ENCODE results near the gene RAB34. TPM values are rescaled to one million over a fixed set of nuclear protein-coding genes. Genes with fewer than 3 reads are reported as not detected.

The RAB34 gene
- total and polyA plus RNA-seq, 9 of the 15 experiments (the other 6 are each of a cell fraction or from before 2014, with no cell fraction given) = 0.07 to 3.8 (median 0.46) TPM; not detected in 1

GRCh38 chr17:28734712-28735241 is 17.1 kb upstream of the RAB34 start (continued):
- TF ChIP-seq, protein P1, sequence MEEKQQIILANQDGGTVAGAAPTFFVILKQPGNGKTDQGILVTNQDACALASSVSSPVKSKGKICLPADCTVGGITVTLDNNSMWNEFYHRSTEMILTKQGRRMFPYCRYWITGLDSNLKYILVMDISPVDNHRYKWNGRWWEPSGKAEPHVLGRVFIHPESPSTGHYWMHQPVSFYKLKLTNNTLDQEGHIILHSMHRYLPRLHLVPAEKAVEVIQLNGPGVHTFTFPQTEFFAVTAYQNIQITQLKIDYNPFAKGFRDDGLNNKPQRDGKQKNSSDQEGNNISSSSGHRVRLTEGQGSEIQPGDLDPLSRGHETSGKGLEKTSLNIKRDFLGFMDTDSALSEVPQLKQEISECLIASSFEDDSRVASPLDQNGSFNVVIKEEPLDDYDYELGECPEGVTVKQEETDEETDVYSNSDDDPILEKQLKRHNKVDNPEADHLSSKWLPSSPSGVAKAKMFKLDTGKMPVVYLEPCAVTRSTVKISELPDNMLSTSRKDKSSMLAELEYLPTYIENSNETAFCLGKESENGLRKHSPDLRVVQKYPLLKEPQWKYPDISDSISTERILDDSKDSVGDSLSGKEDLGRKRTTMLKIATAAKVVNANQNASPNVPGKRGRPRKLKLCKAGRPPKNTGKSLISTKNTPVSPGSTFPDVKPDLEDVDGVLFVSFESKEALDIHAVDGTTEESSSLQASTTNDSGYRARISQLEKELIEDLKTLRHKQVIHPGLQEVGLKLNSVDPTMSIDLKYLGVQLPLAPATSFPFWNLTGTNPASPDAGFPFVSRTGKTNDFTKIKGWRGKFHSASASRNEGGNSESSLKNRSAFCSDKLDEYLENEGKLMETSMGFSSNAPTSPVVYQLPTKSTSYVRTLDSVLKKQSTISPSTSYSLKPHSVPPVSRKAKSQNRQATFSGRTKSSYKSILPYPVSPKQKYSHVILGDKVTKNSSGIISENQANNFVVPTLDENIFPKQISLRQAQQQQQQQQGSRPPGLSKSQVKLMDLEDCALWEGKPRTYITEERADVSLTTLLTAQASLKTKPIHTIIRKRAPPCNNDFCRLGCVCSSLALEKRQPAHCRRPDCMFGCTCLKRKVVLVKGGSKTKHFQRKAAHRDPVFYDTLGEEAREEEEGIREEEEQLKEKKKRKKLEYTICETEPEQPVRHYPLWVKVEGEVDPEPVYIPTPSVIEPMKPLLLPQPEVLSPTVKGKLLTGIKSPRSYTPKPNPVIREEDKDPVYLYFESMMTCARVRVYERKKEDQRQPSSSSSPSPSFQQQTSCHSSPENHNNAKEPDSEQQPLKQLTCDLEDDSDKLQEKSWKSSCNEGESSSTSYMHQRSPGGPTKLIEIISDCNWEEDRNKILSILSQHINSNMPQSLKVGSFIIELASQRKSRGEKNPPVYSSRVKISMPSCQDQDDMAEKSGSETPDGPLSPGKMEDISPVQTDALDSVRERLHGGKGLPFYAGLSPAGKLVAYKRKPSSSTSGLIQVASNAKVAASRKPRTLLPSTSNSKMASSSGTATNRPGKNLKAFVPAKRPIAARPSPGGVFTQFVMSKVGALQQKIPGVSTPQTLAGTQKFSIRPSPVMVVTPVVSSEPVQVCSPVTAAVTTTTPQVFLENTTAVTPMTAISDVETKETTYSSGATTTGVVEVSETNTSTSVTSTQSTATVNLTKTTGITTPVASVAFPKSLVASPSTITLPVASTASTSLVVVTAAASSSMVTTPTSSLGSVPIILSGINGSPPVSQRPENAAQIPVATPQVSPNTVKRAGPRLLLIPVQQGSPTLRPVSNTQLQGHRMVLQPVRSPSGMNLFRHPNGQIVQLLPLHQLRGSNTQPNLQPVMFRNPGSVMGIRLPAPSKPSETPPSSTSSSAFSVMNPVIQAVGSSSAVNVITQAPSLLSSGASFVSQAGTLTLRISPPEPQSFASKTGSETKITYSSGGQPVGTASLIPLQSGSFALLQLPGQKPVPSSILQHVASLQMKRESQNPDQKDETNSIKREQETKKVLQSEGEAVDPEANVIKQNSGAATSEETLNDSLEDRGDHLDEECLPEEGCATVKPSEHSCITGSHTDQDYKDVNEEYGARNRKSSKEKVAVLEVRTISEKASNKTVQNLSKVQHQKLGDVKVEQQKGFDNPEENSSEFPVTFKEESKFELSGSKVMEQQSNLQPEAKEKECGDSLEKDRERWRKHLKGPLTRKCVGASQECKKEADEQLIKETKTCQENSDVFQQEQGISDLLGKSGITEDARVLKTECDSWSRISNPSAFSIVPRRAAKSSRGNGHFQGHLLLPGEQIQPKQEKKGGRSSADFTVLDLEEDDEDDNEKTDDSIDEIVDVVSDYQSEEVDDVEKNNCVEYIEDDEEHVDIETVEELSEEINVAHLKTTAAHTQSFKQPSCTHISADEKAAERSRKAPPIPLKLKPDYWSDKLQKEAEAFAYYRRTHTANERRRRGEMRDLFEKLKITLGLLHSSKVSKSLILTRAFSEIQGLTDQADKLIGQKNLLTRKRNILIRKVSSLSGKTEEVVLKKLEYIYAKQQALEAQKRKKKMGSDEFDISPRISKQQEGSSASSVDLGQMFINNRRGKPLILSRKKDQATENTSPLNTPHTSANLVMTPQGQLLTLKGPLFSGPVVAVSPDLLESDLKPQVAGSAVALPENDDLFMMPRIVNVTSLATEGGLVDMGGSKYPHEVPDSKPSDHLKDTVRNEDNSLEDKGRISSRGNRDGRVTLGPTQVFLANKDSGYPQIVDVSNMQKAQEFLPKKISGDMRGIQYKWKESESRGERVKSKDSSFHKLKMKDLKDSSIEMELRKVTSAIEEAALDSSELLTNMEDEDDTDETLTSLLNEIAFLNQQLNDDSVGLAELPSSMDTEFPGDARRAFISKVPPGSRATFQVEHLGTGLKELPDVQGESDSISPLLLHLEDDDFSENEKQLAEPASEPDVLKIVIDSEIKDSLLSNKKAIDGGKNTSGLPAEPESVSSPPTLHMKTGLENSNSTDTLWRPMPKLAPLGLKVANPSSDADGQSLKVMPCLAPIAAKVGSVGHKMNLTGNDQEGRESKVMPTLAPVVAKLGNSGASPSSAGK (IDR thresholded peaks at IDR 0.05) = 0 out of 2 replicates have a peak, but pooled peaks have one; percentile 36
- no peak for TF ChIP-seq FOS (IDR thresholded peaks at IDR 0.05; ENCODE audit: extremely low read depth, insufficient read length)
- no peak for TF ChIP-seq HDAC8 (tag; IDR thresholded peaks at IDR 0.05)
- no peak for TF ChIP-seq ZNF134 (CRISPR knock-in tag; conservative IDR thresholded peaks at IDR 0.05)
- no peak for TF ChIP-seq BRF1 (IDR thresholded peaks at IDR 0.05; ENCODE audit: borderline replicate concordance, extremely low read depth, insufficient read length)
- TF ChIP-seq, protein P2, sequence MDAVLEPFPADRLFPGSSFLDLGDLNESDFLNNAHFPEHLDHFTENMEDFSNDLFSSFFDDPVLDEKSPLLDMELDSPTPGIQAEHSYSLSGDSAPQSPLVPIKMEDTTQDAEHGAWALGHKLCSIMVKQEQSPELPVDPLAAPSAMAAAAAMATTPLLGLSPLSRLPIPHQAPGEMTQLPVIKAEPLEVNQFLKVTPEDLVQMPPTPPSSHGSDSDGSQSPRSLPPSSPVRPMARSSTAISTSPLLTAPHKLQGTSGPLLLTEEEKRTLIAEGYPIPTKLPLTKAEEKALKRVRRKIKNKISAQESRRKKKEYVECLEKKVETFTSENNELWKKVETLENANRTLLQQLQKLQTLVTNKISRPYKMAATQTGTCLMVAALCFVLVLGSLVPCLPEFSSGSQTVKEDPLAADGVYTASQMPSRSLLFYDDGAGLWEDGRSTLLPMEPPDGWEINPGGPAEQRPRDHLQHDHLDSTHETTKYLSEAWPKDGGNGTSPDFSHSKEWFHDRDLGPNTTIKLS (IDR thresholded peaks at IDR 0.05; ENCODE audit: borderline replicate concordance, low read depth) = no peak
- no peak for TF ChIP-seq OTX1 (CRISPR knock-in tag; IDR thresholded peaks at IDR 0.05)
- no peak for TF ChIP-seq THRA (IDR thresholded peaks at IDR 0.05)
- TF ChIP-seq EZH2 (IDR thresholded peaks at IDR 0.05; ENCODE audit: borderline replicate concordance, low read depth, low read length) = no peak
- TF ChIP-seq SNIP1 (IDR thresholded peaks at IDR 0.05; ENCODE audit: low read depth) = no peak
- no peak for TF ChIP-seq MTF1 (CRISPR knock-in tag; IDR thresholded peaks at IDR 0.05; ENCODE audit: borderline replicate concordance)
- TF ChIP-seq MYC (IDR thresholded peaks at IDR 0.05; ENCODE audit: low read depth, low read length) = no peak
- no peak for TF ChIP-seq MYC (CRISPR knock-in tag; IDR thresholded peaks at IDR 0.05; ENCODE audit: borderline replicate concordance, low read depth)
- 0 out of 2 replicates have a peak, but pooled peaks have one; percentile 4 for TF ChIP-seq ZBTB7A (IDR thresholded peaks at IDR 0.05; ENCODE audit: borderline replicate concordance, control insufficient read depth, low read depth, low read length)
